Left lobe of liver (tissue), 2 donors: ENCODE data around the gene PRKCA. TPM values are rescaled to one million over a fixed set of nuclear protein-coding genes. Genes with fewer than 3 reads are reported as not detected.
A peak's percentile ranks its signal among the peaks of the same experiment; 100 is the strongest.
"Not testable (repeated sequence)": the region's sequence is repeated elsewhere in the genome, so short reads cannot be mapped to it uniquely, and the experiment has no call there.

Source experiments
- ATAC-seq: fragments of 200-7000 bp; cut with Tn5 transposase; one replicate; pipeline ENCODE4 v1.9.1; 2020; ENCODE audit warnings: mild to moderate bottlenecking, moderate library complexity
- DNase-seq: peaks from one replicate; pipeline ENCODE4 v3.0.0-alpha.2; 2020; ENCODE audit warnings: low spot score
- total RNA-seq: library from RNA; stranded (reverse); gene quantifications from one replicate; pipeline ENCODE4 v1.2.1, GENCODE V29; 2021
- donor health status: DM: no; HTN: no; CAD: no; lungs with moderate emphysema.
- donor health status: DM: no; HTN: yes; CAD: no.

The PRKCA gene
- total RNA-seq, 1 donor from 2014 or later, result 21.2 TPM

DNA sequence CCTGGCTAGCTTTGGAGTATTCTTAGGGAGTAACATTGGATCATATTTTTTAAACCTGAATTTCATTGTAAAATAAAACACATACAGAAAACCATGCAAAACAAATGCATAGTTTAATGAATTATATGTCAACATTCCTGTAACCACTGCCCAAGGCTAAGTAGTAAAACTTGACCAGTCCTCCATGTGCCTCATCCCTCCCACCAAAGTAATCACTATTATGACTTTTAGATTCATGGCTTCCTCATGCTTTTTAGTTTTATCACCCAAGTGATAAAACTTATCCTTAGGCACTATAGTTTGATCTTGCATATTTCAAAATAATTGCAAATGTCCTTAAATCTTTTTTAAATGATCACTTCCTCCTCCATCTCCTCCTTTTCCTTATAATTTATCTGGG lies 20.4 kb downstream of the PRKCA start:
- no peak for DNase-seq
- no peak for ATAC-seq

- ATAC-seq, result peak; percentile 85
- DNase-seq, result peak; percentile 67
These were observed 22.1 kb downstream of the PRKCA start for GRCh38 chr17:66324381-66325004.

DNA sequence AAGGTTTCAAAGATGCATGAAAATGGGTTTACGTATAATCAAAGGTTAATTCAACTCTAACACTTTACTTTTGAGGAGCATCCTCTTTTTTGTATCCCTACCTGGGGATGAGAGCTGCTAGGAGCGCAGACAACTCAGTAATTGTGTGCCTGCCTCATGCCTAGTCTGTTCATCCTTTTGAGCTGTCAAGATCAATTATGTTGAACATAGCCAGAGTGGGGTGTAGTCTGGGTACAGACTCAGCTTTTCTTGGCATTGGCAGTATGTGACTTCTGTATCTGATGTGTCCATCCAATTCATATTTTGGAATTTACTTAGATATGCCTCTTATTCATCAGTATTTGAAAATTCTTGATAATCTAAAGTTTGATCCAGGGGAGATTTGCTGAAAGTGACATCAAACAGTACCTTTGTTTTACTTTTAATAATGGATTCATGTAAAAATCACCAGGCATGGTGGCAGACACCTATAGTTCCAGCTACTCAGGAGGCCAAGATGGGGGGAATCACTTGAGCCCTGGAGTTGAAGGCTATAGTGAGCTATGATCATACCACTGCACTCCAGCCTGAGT lies 24.1 kb downstream of the PRKCA start:
- ATAC-seq (no peak), DNase-seq (no peak)

GRCh38 chr17:66330646-66331037 lies 28.2 kb downstream of the PRKCA start:
- ATAC-seq, result no peak

GRCh38 chr17:66331038-66331816 lies 28.8 kb downstream of the PRKCA start:
- ATAC-seq (no peak), DNase-seq (no peak)

More at GRCh38 chr17:66330646-66331037, 28.2 kb downstream of the PRKCA start:
- DNase-seq, result no peak

DNA sequence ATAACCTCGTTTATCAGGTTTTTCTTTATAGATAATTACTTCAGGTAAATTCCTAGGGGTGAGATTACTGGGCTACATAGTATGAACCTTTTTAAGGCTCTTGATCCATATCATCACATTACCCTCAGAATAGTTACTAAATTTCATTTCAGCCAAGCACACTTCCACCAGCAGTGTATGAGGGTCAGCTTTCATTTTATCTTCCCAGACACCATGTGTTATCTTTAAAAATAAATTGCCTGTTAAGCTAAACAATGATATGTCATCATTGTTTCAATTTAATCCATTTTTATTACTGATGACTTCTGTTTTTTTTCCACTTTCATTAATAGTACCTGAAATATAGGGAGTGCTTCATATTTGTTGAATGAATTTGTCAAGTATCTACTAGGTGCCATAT lies 33.4 kb downstream of the PRKCA start:
- no peak for DNase-seq
- no peak for ATAC-seq

DNA sequence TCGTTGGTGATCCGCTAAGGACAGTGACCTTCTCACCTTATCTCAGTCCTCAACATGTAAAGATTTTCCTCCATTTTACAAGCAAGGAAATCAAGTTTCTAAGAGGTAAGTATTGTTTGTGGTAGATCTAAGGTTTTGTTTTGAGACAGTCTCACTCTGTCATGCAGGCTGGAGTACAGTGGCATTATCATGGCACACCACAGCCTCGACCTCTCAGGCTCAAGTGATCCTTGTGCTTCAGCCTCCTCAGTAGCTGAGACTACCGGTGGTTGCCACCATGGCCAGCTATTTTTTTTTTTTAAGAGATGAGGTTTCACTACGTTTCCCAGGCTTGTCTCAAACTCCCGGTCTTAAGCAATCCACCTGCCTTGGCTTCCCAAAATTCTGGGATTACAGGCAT lies 34.9 kb downstream of the PRKCA start:
- no peak for ATAC-seq
- DNase-seq, result no peak

DNA sequence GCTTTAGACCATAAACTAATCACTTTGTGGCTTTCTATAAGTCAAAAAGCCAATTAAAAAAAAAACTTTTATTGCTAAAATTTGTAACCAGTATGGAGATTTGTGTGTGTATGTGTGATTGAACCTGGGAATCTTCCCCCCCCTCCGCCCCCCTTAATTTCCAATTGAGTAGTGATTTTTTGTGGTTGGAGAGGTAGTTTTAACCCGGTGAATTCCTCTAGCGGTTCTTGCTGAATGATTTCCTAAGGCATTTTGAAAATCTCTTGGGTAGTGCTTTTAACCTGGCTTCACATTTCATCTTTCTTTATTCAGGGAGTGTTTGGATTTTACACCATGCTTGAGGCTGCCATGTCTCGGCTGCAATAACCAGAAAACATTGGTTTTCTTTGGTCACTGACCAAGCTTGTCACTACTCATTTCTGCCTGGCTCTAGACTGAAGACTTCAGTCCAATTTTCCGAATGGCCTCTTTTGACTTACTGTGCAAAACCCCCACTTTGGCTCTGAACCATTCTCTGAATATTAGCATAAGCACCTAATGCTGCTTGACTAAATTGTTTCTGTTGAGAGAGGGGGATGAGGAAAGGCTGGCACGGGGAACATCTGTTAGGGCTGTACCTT lies 35.6 kb downstream of the PRKCA start:
- DNase-seq, result no peak
- ATAC-seq, result peak; percentile 36

DNA sequence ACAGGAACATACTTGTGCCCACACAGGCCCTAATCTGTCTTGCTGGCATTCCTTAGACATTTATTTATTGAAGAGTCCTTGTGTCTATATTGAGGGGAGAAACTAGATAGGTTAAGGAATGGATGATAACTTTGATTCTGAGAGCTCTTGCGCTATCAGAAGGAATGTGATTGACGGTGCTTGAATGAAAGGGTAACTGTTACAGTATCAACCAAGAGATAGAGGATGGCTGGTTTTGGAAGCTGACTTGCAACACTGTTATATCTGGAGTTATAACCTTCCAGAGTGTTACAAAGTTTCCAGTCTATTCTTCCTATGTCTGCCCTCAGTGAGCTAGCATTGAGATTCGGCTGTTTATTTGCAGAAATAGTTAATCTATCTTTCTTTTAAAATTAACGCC lies 36.5 kb downstream of the PRKCA start:
- ATAC-seq (no peak), DNase-seq (no peak)

DNA sequence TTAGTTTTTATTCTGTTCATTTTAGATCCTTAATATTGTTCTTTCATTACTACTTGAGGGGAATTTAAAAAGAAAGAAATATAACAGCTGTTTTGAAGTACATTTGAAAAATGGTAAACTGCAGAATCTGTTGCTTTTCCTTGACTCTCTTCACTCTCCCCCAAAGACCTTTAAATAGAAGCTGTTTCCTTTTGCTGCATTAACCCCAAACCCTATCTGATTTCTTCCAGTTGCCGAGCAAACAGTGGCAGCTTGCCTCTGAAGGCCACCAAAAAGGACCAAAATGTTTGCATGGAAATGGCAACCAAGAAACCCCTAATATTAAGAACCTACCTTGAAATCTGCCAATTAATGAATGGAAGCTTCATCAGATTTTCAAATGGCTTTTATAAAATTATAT lies 37.1 kb downstream of the PRKCA start:
- ATAC-seq, result no peak
- no peak for DNase-seq

DNA sequence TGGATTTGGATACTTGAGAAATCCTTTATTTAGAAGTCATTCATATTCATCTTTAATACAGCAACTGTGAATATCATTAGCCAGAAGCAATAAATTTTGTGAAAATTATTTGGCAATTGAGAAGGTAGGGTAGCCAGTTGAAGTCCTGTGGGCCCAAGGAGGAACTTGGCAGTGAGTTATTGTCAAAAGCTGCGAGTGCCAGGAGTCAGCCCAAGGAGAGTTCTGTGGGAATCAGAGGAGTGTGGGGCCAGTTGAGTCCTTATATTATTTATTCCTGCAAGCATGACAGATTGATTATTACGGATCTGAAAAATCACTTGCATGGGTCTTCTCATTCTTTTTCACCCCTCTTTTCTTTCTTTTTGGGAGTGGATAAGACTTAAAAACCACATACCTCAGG lies 38.3 kb downstream of the PRKCA start:
- no peak for DNase-seq

DNA sequence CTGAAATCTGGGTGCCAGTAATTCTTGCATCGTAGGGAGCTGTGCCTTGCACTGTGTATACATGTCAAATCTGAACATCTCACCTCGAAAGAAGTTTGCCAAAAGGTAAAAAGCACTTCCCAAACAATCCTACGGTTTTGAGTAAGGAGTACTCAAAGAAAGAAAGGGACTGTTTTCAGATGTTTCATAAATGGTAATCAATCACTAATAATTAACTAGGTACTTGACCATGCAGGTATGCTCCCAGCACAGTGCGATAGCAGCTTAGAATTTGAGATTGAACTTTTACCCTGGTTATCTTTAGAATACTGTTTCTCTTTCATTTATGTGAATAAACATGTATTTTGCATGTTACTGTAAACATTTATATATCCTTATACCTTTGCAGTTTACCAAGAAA lies 39.0 kb downstream of the PRKCA start:
- DNase-seq (no peak), ATAC-seq (peak; percentile 83)

More for the DNA sequence above, 38.3 kb downstream of the PRKCA start:
- ATAC-seq, result no peak

DNA sequence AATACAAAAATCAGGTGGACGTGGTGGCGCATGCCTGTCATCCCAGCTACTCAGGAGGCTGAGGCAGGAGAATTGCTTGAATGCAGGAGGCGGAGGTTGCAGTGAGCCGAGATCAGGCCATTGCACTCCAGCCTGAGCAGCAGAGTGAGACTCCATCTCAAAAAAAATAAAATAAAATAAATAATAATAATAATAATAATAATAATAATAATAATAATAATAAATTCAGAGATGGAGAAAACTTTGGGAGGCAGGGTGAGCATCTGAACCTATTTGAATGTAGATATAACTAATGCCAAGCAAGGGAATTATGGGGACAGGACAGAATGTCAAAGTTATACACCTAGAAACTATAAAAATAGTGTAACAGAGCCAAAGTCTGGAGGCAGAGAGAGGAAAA lies 39.9 kb downstream of the PRKCA start:
- DNase-seq, ATAC-seq: not testable (repeated sequence)

GRCh38 chr17:66343531-66344078 lies 41.2 kb downstream of the PRKCA start:
- no peak for ATAC-seq
- DNase-seq, result no peak

- ATAC-seq (no peak), DNase-seq (no peak)
These were observed 42.1 kb downstream of the PRKCA start for GRCh38 chr17:66344473-66344872.

GRCh38 chr17:66345264-66345663 lies 42.9 kb downstream of the PRKCA start:
- DNase-seq, result no peak

GRCh38 chr17:66345949-66346638 lies 43.7 kb downstream of the PRKCA start:
- DNase-seq, ATAC-seq: not testable (repeated sequence)

More at GRCh38 chr17:66345264-66345663, 42.9 kb downstream of the PRKCA start:
- ATAC-seq, result no peak

- DNase-seq (no peak), ATAC-seq (peak; percentile 59)
These were observed 45.5 kb downstream of the PRKCA start for GRCh38 chr17:66347661-66348514.

- ATAC-seq (peak; percentile 75), DNase-seq (no peak)
These were observed 46.3 kb downstream of the PRKCA start for GRCh38 chr17:66348584-66349165.
